ENCODE measurements around the gene PRSS53. TPM values are rescaled to one million over a fixed set of nuclear protein-coding genes. Genes with fewer than 3 reads are reported as not detected.

The PRSS53 gene
- total and polyA plus RNA-seq, 10 of the 15 experiments (the other 5 are each of a cell fraction or from before 2014, with no cell fraction given): 0.35 to 3.4 (median 0.88) TPM; not detected in 2

GRCh38 chr16:31094424-31095120, 5.8 kb upstream of the PRSS53 start, which contains the start of gene VKORC1 (continued):
- TF ChIP-seq MXI1 (IDR thresholded peaks at IDR 0.05; ENCODE audit: low read depth, low read length) (peak; percentile 4; the same call in 1 of the 2 replicates), CBX5 (IDR thresholded peaks at IDR 0.05; ENCODE audit: low read depth) (no peak), NBN (IDR thresholded peaks at IDR 0.05) (0 out of 2 replicates have a peak, but pooled peaks have one; percentile 53), SRF (IDR thresholded peaks at IDR 0.05; ENCODE audit: low read depth in 2 of 2, low read length in 2 of 2) (peak in 1 of 2 experiments; percentile 5; a peak in 1 of 4 replicates), IRF3 (IDR thresholded peaks at IDR 0.05) (peak; percentile 57; the same call in 1 of the 2 replicates), NR2F1 (conservative IDR thresholded peaks at IDR 0.05) (0 out of 2 replicates have a peak, but pooled peaks have one; percentile 33)
- TF ChIP-seq, protein P1, sequence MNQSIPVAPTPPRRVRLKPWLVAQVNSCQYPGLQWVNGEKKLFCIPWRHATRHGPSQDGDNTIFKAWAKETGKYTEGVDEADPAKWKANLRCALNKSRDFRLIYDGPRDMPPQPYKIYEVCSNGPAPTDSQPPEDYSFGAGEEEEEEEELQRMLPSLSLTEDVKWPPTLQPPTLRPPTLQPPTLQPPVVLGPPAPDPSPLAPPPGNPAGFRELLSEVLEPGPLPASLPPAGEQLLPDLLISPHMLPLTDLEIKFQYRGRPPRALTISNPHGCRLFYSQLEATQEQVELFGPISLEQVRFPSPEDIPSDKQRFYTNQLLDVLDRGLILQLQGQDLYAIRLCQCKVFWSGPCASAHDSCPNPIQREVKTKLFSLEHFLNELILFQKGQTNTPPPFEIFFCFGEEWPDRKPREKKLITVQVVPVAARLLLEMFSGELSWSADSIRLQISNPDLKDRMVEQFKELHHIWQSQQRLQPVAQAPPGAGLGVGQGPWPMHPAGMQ (IDR thresholded peaks at IDR 0.05; ENCODE audit: borderline replicate concordance): peak; percentile 18; the same call in 1 of the 2 replicates

- SMC1A ChIA-PET (ENCODE audit: uncharacterized antibody, unreplicated experiment): interaction anchor here (1.7 kb wide), 1 partner anchor 108 kb away, joined by 5 read pairs; no protein-coding TSS in a partner anchor
- H3K4me3 ChIP-seq: peak overlapping the region; percentile 99
- FAIRE-seq: no peak
- WGBS (ENCODE audit: insufficient coverage, insufficient replicate concordance, low lambda C conversion rate, missing lambda C conversion rate): 1% methylated on average over 20 of the region's 20 CpGs
- peak overlapping the region; percentile 83 for H3K9ac ChIP-seq (ENCODE audit: control insufficient read depth, insufficient read depth, low read length)
- peak overlapping the region; percentile 81 for H3K27ac ChIP-seq (ENCODE audit: control insufficient read depth, insufficient read depth)
- no peaks in the 10 kb centered on the region for H3K9me3 ChIP-seq (replicated peaks; ENCODE audit: control insufficient read depth, insufficient read depth, low read length)
- H3K4me1 ChIP-seq (ENCODE audit: control insufficient read depth, insufficient read depth, low read length): peaks cover 8% of the 10 kb centered on the region
- intact Hi-C loops (cut with micrococcal nuclease; ENCODE audit: unreplicated experiment): loop anchor here (1.0 to 10.0 kb wide), 5 partner anchors 20 to 348 kb away; partner anchors contain the start of genes HSD3B7, SETD1A, STX4 and ZNF646
- H2AFZ ChIP-seq (ENCODE audit: control insufficient read depth, low read depth, low read length): peak overlapping the region; percentile 93
- peaks cover 20% of the 10 kb centered on the region for H3K79me2 ChIP-seq (ENCODE audit: control insufficient read depth, insufficient read depth, low read length)
- no TSS peak for BruUV-seq (replicated peaks)
- CTCF ChIA-PET: interaction anchor here (1.2 to 4.2 kb wide), 5 partner anchors 9 to 139 kb away, joined by 3 to 27 read pairs (median 13); partner anchors contain the start of gene HSD3B7
- peak overlapping the region; percentile 86 for H3K4me2 ChIP-seq (ENCODE audit: control insufficient read depth, insufficient read depth)
- TF ChIP-seq ELK1 (IDR thresholded peaks at IDR 0.05; ENCODE audit: low read depth, low read length) (no peak), MXI1 (IDR thresholded peaks at IDR 0.05; ENCODE audit: low read depth, low read length) (peak; percentile 2; the same call in 1 of the 2 replicates), SMAD1 (IDR thresholded peaks at IDR 0.05; ENCODE audit: low read depth, partially characterized antibody) (no peak), STAT3 (IDR thresholded peaks at IDR 0.05; ENCODE audit: low read depth, low read length) (no peak)
- peaks cover 0 to 2% of the 10 kb centered on the region in 2 experiments; a peak in 3 of 4 replicates for H3K36me3 ChIP-seq (ENCODE audit: control insufficient read depth in 2 of 2, insufficient read depth in 2 of 2, low read length in 1 of 2)
- H4K20me1 ChIP-seq (ENCODE audit: control insufficient read depth, insufficient read depth): no peaks in the 10 kb centered on the region
- DNase-seq (ENCODE audit: low read depth, low spot score): no peak
- in situ Hi-C loops (cut with MboI): no loop called here
- POLR2A ChIA-PET: interaction anchor here (0.6 to 1.5 kb wide), 7 partner anchors 20 to 780 kb away, joined by 3 to 5 read pairs (median 3); partner anchors contain the start of genes FUS, STX4, ZNF267 and ZNF646
- peak; percentile 27 for ATAC-seq
- RAD21 ChIA-PET (ENCODE audit: unreplicated experiment): interaction anchor here (1.1 to 2.4 kb wide), 6 partner anchors 20 to 349 kb away, joined by 5 to 8 read pairs (median 5); partner anchors contain the start of genes HSD3B7, ZNF646, ZNF668 and ZNF843
- no peaks in the 10 kb centered on the region for H3K27me3 ChIP-seq (replicated peaks in 1 of 2; ENCODE audit: control insufficient read depth in 2 of 2, insufficient read depth in 2 of 2, low read length in 1 of 2)
Measured at GRCh38 chr16:31094088-31094423, 5.3 kb upstream of the PRSS53 start.

All from GM12878 (cell line).